GM18507 (cell line): ENCODE data around the gene KCNJ18.
"Not testable (repeated sequence)": the region's sequence is repeated elsewhere in the genome, so short reads cannot be mapped to it uniquely, and the experiment has no call there.

Experiments
- DNase-seq: peaks from one replicate; pipeline ENCODE4 v3.0.0; 2011; ENCODE audit warnings: low read depth; ENCODE audit not compliant: insufficient read length; ENCODE audit errors: extremely low spot score
- FAIRE-seq: peaks from 2 replicates; lab custom pipeline; 2011; peaks lifted over from hg19 to GRCh38; lab: Jason Lieb, UNC

Gene KCNJ18

DNA sequence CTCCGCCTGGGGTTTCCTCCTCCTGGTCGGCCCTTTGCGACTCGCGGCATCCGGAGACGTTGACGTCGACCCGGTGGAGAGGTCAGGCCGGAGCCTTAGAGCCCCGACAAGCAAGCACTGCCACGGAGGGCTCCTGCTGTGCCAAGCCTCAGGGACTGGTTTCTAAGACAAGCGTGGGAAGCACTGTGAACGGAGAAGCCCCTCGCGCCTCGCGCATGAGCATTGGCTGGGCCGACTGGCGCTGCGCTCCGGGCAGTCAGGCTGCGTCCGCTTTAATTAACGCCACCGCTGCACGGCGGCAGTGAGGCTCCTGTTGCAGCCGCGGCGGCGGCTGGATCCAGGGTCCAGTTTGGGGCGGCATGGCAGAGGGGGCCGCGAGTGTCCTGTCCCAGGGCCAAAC lies 10.2 kb upstream of the KCNJ18 start:
- not testable (repeated sequence) for DNase-seq, FAIRE-seq

DNA sequence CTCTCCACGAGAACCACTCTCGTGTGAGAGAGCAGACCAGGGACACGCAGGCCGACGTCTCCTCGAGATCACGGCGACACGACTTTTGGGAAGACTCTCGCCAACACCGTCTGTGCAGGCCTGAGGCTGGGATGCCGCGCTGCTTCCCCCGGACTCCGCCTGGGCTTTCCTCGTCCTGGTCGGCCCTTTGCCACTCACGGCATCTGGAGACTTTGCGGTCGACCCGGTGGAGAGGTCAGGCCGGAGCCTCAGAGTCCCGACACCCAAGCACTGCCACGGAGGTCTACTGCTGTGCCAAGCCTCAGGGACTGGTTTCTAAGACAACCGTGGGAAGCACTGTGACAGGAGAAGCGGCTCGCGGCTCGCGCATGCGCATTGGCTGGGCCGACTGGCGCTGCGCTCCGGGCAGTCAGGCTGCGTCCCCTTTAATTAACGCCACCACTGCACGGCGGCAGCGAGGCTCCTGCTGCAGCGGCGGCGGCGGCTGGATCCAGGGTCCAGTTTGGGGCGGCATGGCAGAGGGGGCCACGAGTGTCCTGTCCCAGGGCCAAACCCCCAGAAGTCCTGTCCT lies 9.1 kb upstream of the KCNJ18 start:
- FAIRE-seq, DNase-seq: not testable (repeated sequence)

DNA sequence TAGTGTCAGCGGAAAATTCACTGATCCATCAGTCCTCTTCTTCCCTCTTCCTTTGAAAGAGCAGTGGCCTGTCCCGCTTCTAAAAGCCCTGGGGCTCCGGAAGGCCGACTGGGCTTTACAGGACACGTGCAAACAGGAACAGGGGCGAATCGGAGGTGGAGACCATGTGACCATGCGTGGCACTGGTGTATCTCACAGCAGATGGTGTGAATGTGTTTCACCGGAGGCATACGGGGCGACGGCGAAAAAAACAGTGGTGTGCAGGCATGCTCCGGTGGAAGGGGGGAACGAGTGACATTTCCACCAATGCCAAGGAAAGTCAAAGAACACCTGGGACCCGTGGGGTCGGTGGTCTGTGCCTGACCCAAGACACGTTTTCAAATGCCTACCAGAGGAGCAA lies 8.4 kb upstream of the KCNJ18 start:
- not testable (repeated sequence) for FAIRE-seq, DNase-seq

DNA sequence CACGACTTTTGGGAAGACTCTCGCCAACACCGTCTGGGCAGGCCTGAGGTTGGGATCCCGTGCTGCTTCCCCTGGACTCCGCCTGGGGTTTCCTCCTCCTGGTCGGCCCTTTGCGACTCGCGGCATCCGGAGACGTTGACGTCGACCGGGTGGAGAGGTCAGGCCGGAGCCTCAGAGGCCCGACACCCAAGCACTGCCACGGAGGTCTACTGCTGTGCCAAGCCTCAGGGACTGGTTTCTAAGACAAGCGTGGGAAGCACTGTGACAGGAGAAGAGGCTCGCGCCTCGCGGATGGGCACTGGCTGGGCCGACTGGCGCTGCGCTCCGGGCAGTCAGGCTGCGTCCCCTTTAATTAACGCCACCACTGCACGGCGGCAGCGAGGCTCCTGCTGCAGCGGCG lies 7.9 kb upstream of the KCNJ18 start:
- not testable (repeated sequence) for DNase-seq, FAIRE-seq

- not testable (repeated sequence) for FAIRE-seq, DNase-seq
Observed at GRCh38 chr17:21685061-21685795, 7.1 kb upstream of the KCNJ18 start.

- FAIRE-seq = no peak
- no peak for DNase-seq
Observed at GRCh38 chr17:21686165-21687015, 5.9 kb upstream of the KCNJ18 start.

DNA sequence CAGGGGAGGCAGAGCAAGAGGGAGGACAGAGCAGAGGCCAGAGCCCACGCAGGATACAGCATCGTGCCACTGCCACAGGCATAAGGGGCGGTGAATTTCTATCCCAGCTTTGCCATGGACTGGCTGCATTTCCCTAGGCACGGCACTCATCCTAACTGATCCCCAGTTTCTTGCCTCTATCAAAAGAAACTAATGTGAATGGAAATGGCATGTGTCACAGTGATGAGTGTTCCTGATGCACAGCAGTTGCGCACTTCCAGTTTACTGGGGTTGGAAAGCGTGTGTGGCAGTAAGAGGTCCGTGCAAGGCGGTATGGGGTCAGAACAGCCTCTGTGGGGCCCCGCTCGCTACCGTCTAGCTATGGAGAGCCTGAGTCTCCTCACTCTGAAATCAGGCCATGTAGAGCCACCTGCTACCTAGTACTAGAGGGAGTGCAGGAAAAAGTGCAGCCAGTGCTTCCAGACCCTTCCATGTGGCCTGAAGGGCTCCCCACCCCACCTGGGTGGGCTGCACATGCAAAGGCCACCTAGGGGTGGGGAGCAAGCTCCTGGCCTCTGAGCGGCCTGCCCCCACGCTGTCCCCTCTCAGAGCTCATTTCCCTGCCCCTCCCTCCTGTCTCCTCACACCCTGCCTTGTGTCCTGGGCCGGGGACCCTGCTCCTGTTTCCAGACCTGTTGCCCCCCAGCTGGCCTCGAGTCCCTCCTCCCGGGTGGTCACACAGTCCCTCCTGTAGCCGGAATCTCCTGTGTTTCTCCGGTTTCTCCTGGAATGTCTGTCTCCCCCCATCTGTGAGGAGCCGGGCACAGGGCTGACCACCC lies 5.0 kb upstream of the KCNJ18 start:
- FAIRE-seq (no peak), DNase-seq (no peak)

- DNase-seq = no peak
- FAIRE-seq = no peak
Observed at GRCh38 chr17:21688293-21688949, 3.9 kb upstream of the KCNJ18 start.

DNA sequence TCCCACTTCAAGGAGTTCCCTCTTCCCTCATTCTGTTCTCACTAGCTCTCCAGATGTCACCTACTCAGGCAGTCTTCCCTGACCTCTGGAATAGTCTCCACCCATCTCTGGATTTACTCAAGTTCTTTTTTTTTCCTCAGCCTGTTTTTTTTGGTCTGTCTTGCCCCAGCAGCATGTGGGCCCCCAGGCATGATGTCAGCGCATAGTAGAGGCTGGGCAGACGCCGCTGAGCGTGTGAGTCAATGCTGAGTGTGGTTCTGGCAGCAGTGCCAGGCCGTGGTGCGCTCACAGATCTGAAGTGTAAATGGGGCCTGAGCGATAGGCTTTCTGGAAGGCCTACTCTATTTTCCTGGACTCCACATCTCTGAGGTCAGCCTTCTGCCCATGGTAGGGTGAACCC lies 2.7 kb upstream of the KCNJ18 start:
- DNase-seq (no peak), FAIRE-seq (no peak)

DNA sequence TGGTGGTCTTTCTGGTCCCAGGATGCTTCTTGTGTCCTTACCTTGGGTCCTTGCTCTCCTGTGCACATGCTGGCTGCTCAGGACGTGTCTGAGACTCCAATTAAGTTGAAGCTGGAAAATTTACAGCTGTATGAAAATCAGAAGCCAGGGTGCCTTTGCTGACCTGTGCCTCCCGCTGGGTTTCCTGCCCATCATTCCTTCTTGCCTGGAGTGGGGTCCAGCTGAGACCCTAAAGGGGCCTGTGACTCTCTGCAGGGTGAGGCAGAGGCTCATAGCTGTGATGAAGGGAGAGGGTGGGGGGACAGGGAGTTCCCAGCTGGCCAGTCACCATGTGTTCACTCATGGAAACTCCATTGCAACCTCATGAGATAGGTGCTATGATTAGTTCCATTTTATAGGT lies 1.5 kb upstream of the KCNJ18 start:
- DNase-seq = not testable (repeated sequence)

GRCh38 chr17:21691481-21691880 lies 842 bp upstream of the KCNJ18 start:
- not testable (repeated sequence) for DNase-seq, FAIRE-seq

More for the DNA sequence above, 1.5 kb upstream of the KCNJ18 start:
- not testable (repeated sequence) for FAIRE-seq

- not testable (repeated sequence) for DNase-seq, FAIRE-seq
Observed at GRCh38 chr17:21692704-21693065, 362 bp downstream of the KCNJ18 start.

- DNase-seq, FAIRE-seq: not testable (repeated sequence)
Observed at GRCh38 chr17:21693391-21693796, 1.1 kb downstream of the KCNJ18 start.

GRCh38 chr17:21693937-21694336 lies 1.6 kb downstream of the KCNJ18 start:
- not testable (repeated sequence) for DNase-seq, FAIRE-seq

DNA sequence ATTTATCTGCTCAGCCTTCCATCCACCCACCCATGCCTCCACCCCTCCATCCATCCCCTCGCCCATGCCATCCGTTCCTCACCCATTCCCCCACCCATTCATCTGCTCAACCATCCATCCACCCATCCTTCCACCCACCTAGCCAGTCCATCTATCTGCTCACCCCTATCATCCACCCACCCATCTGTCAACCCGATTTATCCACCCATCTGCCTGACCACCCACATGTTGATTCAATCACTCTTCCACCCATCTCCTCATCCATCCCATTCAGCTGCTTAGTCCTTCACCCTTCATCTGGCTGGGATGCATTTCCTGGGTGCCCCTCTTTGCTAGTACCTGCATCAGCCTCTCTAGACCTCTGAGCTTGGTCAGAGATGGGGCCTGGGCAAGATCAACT lies 3.9 kb downstream of the KCNJ18 start:
- not testable (repeated sequence) for FAIRE-seq, DNase-seq

DNA sequence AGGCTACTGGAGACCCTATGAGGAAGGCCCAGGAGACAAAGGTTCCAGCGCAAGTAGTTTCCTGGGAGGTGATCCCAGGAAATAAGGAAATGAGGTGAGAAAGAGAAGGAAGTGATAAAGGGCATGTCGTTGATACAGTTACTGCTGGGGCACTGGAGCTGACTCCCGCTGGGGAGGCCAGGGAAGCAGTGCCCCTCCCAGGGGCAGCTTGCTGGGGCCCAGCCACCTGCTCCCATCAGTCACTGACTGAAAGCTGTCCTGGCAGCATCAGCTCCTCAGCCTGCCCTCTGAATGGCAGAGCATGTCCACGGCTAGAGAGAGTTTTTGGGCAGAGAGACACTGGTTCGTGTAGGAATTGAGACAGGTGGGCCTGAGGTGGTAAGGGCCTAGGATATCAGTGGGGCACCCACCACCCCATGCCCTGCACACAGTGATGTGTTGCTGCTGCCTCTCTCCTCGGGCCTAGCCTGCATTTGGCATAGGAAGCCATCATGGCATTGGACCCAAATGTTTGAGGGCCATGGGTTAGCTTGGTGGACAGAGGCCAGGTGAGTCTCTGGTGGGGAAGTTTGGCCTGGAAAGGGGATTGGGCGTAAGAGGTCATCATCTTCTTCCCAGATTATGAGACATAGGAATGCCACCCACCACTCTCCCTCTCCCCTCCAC lies 4.7 kb downstream of the KCNJ18 start:
- not testable (repeated sequence) for FAIRE-seq, DNase-seq

GRCh38 chr17:21697508-21697860 lies 5.2 kb downstream of the KCNJ18 start:
- DNase-seq, FAIRE-seq: not testable (repeated sequence)

GRCh38 chr17:21698437-21699075 lies 6.2 kb downstream of the KCNJ18 start:
- DNase-seq, FAIRE-seq: not testable (repeated sequence)
